B cell (primary cell): ENCODE data around the gene ADGRD2. TPM values are rescaled to one million over a fixed set of nuclear protein-coding genes. Genes with fewer than 3 reads are reported as not detected.

Experiments used
- ATAC-seq: fragments of 200-7000 bp; cut with Tn5 transposase; one replicate; pipeline ENCODE4 v1.10.0; 2021; ENCODE audit warnings: low read depth, mild to moderate bottlenecking, moderate number of reproducible peaks, moderate library complexity
- CTCF ChIA-PET: fragments of 350-600 bp; sonication (Branson Sonifier 250); formaldehyde crosslinking; loops from one replicate; lab custom pipeline; 2021; ENCODE audit warnings: antibody characterized with exemption, inconsistent platforms; lab: Charles Lee
- POLR2A ChIA-PET: fragments of 350-600 bp; sonication (Branson Sonifier 250); formaldehyde crosslinking; loops from one replicate; lab custom pipeline; 2021; ENCODE audit warnings: antibody characterized with exemption; lab: Charles Lee
- DNase-seq: peaks from one replicate; pipeline ENCODE4 v3.0.0; 2013
- H2AFZ ChIP-seq: 2 replicates; pipeline ENCODE4 v1.6.1; 2012; ENCODE audit warnings: mild to moderate bottlenecking, low read depth, low read length; ENCODE audit not compliant: insufficient read depth, poor library complexity, severe bottlenecking
- H3K27ac ChIP-seq, 2 donors: 1 replicate in 1 of 2; 2 replicates in 1 of 2; pipeline ENCODE4 v1.5.1; 2012 to 2013; ENCODE audit warnings: low read length in 2 of 2, mild to moderate bottlenecking in 2 of 2, moderate library complexity in 1 of 2
- H3K27me3 ChIP-seq, 4 experiments: fragments of 200-600 bp in 1 of 4; sonication (generic) in 1 of 4; replicated peaks in 1 of 4; 1 replicate in 2 of 4; 2 replicates in 2 of 4; pipeline versions ENCODE4 v1.6.1 to v1.7.0; 2013 to 2016; ENCODE audit warnings: low read length in 3 of 4, mild to moderate bottlenecking in 2 of 4, mixed read lengths in 1 of 4, moderate library complexity in 1 of 4; ENCODE audit not compliant: insufficient read depth in 4 of 4, control insufficient read depth in 3 of 4; ENCODE audit errors: control extremely low read depth in 1 of 4
- H3K36me3 ChIP-seq, 2 experiments: replicated peaks in 1 of 2; 1 replicate in 1 of 2; 2 replicates in 1 of 2; pipeline versions ENCODE4 v1.6.1 to v1.7.1; 2013; ENCODE audit warnings: low read length in 1 of 2; ENCODE audit not compliant: insufficient read depth in 2 of 2, control insufficient read depth in 1 of 2; ENCODE audit errors: control extremely low read depth in 1 of 2, extremely low read depth in 1 of 2
- H3K4me1 ChIP-seq, 2 donors: fragments of 200-600 bp in 1 of 2; sonication (generic) in 1 of 2; 1 replicate in 1 of 2; 2 replicates in 1 of 2; pipeline versions ENCODE4 v1.5.1 to v1.6.1; 2013 to 2017; ENCODE audit warnings: low read length in 2 of 2; ENCODE audit not compliant: control insufficient read depth in 2 of 2, insufficient read depth in 2 of 2
- H3K4me2 ChIP-seq: replicated peaks from 2 replicates; pipeline ENCODE3; 2012; ENCODE audit warnings: mild to moderate bottlenecking, low read depth, low read length; ENCODE audit not compliant: poor library complexity, severe bottlenecking
- H3K4me3 ChIP-seq, 5 experiments: fragments of 200-600 bp in 1 of 5; sonication (generic) in 1 of 5; 1 replicate in 3 of 5; 2 replicates in 2 of 5; pipeline versions ENCODE4 v1.5.1 to v1.7.0; 2011 to 2016; ENCODE audit warnings: low read length in 4 of 5, mild to moderate bottlenecking in 4 of 5, low read depth in 2 of 5, control low read depth in 1 of 5, moderate library complexity in 1 of 5; ENCODE audit not compliant: insufficient read depth in 1 of 5; ENCODE audit errors: control extremely low read depth in 1 of 5, extremely low read depth in 1 of 5
- H3K79me2 ChIP-seq: fragments of 200-600 bp; sonication (generic); one replicate; pipeline ENCODE4 v1.6.0; 2016; ENCODE audit warnings: low read length; ENCODE audit not compliant: control insufficient read depth, insufficient read depth
- H3K9ac ChIP-seq: fragments of 200-600 bp; sonication (generic); 2 replicates; pipeline ENCODE4 v1.6.1; 2017; ENCODE audit warnings: mild to moderate bottlenecking, low read length, moderate library complexity
- H3K9me3 ChIP-seq, 3 donors: one replicate each; pipeline versions ENCODE4 v1.6.1 to v1.7.1; 2013; ENCODE audit warnings: low read length in 2 of 3; ENCODE audit not compliant: control insufficient read depth in 2 of 3, insufficient read depth in 1 of 3; ENCODE audit errors: control extremely low read depth in 1 of 3
- H4K20me1 ChIP-seq: 2 replicates; pipeline ENCODE4 v1.6.0; 2012; ENCODE audit warnings: mild to moderate bottlenecking, low read length; ENCODE audit not compliant: insufficient read depth, control insufficient read depth, poor library complexity, severe bottlenecking
- H3K27ac Mint-ChIP-seq: one replicate; pipeline ENCODE4 v1.8.0; 2021; ENCODE audit warnings: mixed read lengths
- H3K27me3 Mint-ChIP-seq: one replicate; pipeline ENCODE4 v1.8.0; 2021; ENCODE audit warnings: mixed read lengths
- H3K4me1 Mint-ChIP-seq: one replicate; pipeline ENCODE4 v1.8.0; 2021; ENCODE audit warnings: mixed read lengths
- H3K4me3 Mint-ChIP-seq: one replicate; pipeline ENCODE4 v1.8.0; 2021; ENCODE audit warnings: mixed read lengths
- H3K9me3 Mint-ChIP-seq: one replicate; pipeline ENCODE4 v1.8.0; 2022; ENCODE audit warnings: mixed read lengths; ENCODE audit not compliant: insufficient read depth
- EZH2 ChIP-seq: IDR thresholded peaks from 2 replicates; pipeline ENCODE4 v1.6.1; 2012; ENCODE audit warnings: borderline replicate concordance, low read depth, mild to moderate bottlenecking, moderate library complexity, low read length; ENCODE audit not compliant: insufficient read depth, poor library complexity, severe bottlenecking
- WGBS: methylation state at CpG from one replicate; pipeline ENCODE4 v1.1.5; 2013; ENCODE audit warnings: missing lambda C conversion rate; ENCODE audit not compliant: insufficient coverage; 5-methylcytosine and 5-hydroxymethylcytosine counted together
- intact Hi-C: fragments of 100-400 bp; cut with micrococcal nuclease; formaldehyde crosslinking; loops from one replicate; pipeline ENCODE4 v1.10.0; 2022
- polyA plus RNA-seq: library from polyadenylated mRNA; depleted of rRNA; stranded (reverse); fragments of >200 nt; gene quantifications from 2 replicates; pipeline ENCODE4 v1.2.3, GENCODE V29; 2012
- total RNA-seq, 2 donors: library from RNA; stranded (reverse); fragments of 120-200 nt in 1 of 2; gene quantifications; 1 replicate in 1 of 2; 2 replicates in 1 of 2; pipeline versions ENCODE4 v1.2.3 to v1.2.4, GENCODE V29; 2013 to 2022
- TF ChIP-seq, protein P1 (sequence below): fragments of 200-600 bp; IDR thresholded peaks from one replicate; pipeline ENCODE4 v1.8.0; 2022; ENCODE audit warnings: antibody characterized with exemption, mild to moderate bottlenecking

Gene ADGRD2
- total and polyA plus RNA-seq, 2 donors (not counting 1 experiment from before 2014, with no cell fraction given) = not detected

DNA sequence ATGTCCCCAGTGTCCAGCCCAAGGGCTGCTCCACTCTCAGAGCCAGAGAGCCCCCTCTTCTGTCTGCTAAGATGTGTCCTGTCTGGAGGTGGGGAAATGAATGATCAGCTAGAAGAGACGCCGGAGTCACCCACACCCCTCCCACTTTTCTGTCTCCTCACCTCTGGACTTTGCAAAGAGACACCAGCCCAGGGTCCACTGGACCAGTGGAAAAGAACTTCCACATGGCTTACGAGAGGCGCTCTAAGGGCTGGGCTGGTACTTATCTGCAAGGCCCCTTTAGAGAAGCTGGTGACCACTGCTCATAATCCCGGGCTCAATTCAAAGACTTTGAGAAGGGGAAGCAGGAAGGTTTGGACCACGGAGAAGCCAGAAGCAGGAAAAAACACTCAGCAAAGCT, 47.8 kb downstream of the ADGRD2 start:
- CTCF ChIA-PET = interaction anchor here (0.6 kb wide), 1 partner anchor 41 kb away, joined by 3 read pairs; no protein-coding TSS in a partner anchor

DNA sequence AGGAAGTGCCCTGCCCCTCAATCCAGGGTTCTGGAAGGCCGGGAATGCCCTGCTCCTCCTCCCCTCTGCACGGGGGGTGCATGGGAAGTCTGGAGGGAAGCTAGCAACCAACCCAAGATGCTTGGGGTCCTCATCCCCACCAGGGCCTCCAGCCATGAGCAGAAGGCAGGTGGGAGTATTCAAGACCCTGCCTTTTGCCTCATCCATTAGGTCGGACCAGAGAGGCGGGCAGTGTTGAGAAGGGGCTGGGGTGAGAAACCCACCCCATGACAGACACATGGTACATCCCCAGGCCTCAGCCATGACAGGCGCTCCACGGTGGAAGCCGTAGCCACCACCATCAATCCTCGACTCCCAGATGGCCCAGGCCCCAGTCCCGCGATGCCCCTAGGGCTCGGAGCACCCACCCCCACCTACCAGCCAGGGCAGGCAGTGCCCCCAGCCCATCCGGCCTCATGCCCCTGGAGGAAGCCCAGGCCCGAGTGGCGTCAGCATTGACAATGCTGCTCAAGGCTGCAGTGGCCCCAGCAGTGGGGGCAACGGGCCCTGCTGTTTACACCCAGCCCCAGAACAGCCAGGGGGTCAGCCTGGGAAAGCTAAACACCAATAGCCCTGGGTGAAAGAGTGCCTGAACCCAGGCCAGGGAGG, 48.4 kb downstream of the ADGRD2 start:
- ChIA-PET CTCF (no interaction called here), POLR2A (no interaction called here)
- Histone ChIP-seq H3K4me1 (peaks cover 1 to 8% of the 10 kb centered on the region in 2 donors), H3K9ac (no peak overlapping the region), H3K27me3 (peaks cover 0 to 19% (median 2%) of the 10 kb centered on the region in 4 experiments), H2AFZ (no peak overlapping the region), H3K27ac (no peak overlapping the region), H3K79me2 (no peaks in the 10 kb centered on the region), H4K20me1 (no peaks in the 10 kb centered on the region), H3K4me2 (no peak overlapping the region), H3K9me3 (no peaks in the 10 kb centered on the region), H3K36me3 (no peaks in the 10 kb centered on the region), H3K4me3 (no peak overlapping the region)
- Mint-ChIP-seq H3K27ac (no peak overlapping the region), H3K27me3 (peaks cover 17% of the 10 kb centered on the region), H3K4me1 (peaks cover 9% of the 10 kb centered on the region), H3K4me3 (no peak overlapping the region), H3K9me3 (no peaks in the 10 kb centered on the region)
- 92% methylated on average over 14 of the region's 15 CpGs for WGBS
- intact Hi-C loops = no loop called here
- DNase-seq = no peak
- ATAC-seq = no peak
- TF ChIP-seq, protein P1, sequence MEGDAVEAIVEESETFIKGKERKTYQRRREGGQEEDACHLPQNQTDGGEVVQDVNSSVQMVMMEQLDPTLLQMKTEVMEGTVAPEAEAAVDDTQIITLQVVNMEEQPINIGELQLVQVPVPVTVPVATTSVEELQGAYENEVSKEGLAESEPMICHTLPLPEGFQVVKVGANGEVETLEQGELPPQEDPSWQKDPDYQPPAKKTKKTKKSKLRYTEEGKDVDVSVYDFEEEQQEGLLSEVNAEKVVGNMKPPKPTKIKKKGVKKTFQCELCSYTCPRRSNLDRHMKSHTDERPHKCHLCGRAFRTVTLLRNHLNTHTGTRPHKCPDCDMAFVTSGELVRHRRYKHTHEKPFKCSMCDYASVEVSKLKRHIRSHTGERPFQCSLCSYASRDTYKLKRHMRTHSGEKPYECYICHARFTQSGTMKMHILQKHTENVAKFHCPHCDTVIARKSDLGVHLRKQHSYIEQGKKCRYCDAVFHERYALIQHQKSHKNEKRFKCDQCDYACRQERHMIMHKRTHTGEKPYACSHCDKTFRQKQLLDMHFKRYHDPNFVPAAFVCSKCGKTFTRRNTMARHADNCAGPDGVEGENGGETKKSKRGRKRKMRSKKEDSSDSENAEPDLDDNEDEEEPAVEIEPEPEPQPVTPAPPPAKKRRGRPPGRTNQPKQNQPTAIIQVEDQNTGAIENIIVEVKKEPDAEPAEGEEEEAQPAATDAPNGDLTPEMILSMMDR = no peak
- no peak for TF ChIP-seq EZH2

More for the DNA sequence above, 47.8 kb downstream of the ADGRD2 start:
- Histone ChIP-seq H3K4me1 (peaks cover 0 to 6% of the 10 kb centered on the region in 2 donors), H3K4me3 (no peak overlapping the region), H3K9me3 (no peaks in the 10 kb centered on the region), H3K9ac (no peak overlapping the region), H3K79me2 (no peaks in the 10 kb centered on the region), H2AFZ (no peak overlapping the region), H4K20me1 (no peaks in the 10 kb centered on the region), H3K27ac (no peak overlapping the region), H3K27me3 (peaks cover 0 to 17% (median 1%) of the 10 kb centered on the region in 4 experiments), H3K36me3 (no peaks in the 10 kb centered on the region), H3K4me2 (no peak overlapping the region)
- ATAC-seq (no peak), DNase-seq (no peak)
- WGBS = 100% methylated on average over 3 of the region's 6 CpGs
- Mint-ChIP-seq H3K9me3 (no peaks in the 10 kb centered on the region), H3K27me3 (peaks cover 16% of the 10 kb centered on the region), H3K4me3 (no peak overlapping the region), H3K27ac (no peak overlapping the region), H3K4me1 (peaks cover 8% of the 10 kb centered on the region)
- POLR2A ChIA-PET = no interaction called here
- intact Hi-C loops = no loop called here
- no peak for TF ChIP-seq EZH2
- TF ChIP-seq, protein P1 = no peak
